GM19239 (cell line): ENCODE results near the gene ATXN1.

Experiments
- DNase-seq: peaks from one replicate; pipeline ENCODE4 v3.0.0; 2011; ENCODE audit warnings: low spot score; ENCODE audit not compliant: insufficient read length
- FAIRE-seq: peaks from 2 replicates; lab custom pipeline; 2011; peaks lifted over from hg19 to GRCh38; lab: Jason Lieb, UNC

The ATXN1 gene

DNA sequence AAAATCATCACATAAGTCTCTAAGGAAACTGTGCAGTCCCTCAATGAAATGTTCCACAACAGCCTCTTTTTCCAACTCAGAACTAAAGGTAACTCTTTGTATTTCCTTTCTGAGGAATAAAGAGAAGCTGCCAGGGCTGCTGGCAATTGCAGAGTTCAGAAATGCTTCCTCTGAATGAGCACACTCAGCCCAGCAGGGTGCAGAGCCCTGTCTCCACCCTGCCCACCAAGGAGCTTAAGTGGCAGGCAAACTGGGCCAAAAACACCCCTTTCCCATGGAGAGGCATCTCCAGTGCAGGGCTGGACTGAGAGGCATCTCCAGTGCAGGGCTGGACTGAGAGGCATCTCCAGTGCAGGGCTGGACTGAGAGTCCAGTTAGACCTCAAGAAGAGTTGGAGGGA, 267.5 kb downstream of the ATXN1 start:
- DNase-seq (no peak), FAIRE-seq (peak; percentile 89)

DNA sequence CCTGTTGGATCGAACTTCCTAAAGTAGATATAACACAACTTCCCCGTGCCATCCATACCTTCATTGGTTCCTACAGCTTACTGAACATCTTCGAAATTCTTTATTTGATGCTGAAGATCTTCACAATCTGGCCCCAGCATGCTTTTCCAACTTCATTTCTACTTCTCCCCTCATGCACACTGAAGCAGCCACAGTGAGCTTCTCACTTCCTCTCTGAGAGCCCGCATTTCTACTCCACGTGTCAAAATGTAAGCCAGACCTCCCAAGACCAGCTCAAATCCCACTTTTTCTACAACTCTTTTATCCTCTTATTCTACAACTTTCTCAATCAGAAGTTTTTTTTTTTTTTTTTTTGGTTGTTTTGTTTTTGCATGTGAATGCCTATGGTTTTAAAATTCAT, 268.1 kb downstream of the ATXN1 start:
- no peak for DNase-seq
- FAIRE-seq: peak; percentile 95

GRCh38 chr6:16491666-16492313, 269.5 kb downstream of the ATXN1 start:
- peak; percentile 81 for FAIRE-seq

DNA sequence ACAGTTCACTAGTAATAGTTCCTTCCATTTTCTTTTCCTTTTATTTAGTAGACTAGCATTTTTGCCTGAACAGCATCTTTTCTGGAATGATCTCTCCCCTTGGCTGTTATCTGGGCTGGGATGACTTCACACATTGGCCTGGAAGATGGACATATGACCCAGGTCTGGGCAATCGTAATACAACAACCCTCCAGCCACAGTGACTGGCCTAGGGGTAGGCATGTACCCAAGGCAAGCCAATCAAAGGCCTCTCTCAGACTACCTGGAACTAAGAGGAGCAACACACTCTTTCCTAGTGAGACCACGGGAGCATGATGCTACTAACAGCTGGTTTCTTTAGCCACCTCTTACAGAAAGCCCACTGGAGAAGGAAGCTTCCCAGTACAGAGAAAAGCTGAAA, 270.6 kb downstream of the ATXN1 start:
- no peak for DNase-seq
- FAIRE-seq: no peak

More at GRCh38 chr6:16491666-16492313, 269.5 kb downstream of the ATXN1 start:
- DNase-seq: no peak

GRCh38 chr6:16488813-16489212, 272.4 kb downstream of the ATXN1 start:
- DNase-seq (no peak), FAIRE-seq (no peak)

DNA sequence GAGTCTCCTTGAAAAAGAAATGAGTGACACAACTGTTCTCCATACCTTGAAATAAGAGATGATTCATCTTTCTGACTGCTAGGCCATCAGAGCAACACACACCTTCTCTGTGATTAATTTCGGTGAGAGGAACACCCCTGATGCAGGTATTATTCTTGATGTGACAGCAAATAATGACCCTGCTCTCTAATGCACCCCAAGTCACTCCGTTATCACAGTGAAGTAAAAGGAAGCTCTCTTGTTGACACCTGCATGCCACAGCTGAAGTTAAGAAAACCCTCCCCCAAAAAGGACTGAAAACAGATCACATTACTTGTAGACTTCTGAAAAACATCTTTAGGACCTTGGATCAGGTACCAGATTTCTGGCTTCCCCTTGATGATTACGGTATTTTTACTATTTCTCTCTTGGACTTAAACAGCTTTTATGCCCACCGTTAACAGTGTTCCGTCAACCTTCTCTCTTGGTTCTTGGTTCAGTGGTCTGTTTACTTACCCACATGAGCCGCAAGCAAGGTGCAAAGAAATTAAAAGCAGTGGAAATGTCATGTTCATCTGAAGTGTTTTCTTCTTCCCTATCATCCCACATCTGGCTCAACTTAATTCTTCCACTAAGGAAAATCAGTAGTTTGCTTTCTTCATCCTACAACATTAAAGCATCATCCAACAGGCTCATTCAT, 273.1 kb downstream of the ATXN1 start:
- DNase-seq (no peak), FAIRE-seq (peak; percentile 90)

GRCh38 chr6:16486661-16487060, 274.6 kb downstream of the ATXN1 start:
- no peak for FAIRE-seq

GRCh38 chr6:16483315-16483875, 277.9 kb downstream of the ATXN1 start:
- DNase-seq (no peak), FAIRE-seq (peak; percentile 84)

More at GRCh38 chr6:16486661-16487060, 274.6 kb downstream of the ATXN1 start:
- no peak for DNase-seq

GRCh38 chr6:16482702-16483314, 278.5 kb downstream of the ATXN1 start:
- FAIRE-seq: peak; percentile 88
- no peak for DNase-seq

DNA sequence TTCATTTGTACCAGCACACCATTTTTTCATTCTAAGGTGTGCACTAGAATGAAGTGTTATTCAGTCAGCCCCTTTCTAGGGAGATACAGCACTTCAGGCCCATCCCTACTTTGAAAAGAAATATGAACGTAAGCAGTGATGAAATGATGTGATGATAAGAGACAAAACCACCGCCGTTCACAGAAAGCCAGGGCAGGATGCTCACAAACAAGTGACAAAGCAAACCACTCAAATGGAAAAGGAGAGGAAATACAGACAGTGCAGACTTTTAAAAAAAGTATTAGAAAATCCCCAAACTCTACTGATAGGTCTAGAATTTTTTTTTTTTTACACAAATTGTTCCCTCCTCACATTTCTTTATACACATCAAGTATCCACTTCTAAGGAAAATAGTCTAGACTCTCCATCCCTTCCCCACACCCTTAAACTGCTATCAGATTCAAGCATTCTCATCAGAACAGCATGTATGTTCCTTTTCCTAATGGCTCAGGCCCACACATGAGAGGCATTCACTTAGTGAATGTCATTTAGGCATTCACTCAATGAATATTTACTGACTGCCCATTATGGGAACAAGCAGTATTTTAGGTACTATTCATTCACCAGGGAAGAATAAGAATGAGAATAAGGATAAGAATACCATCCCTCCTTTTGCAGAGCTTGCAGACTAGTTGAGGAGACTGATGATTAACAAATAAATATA, 279.4 kb downstream of the ATXN1 start:
- FAIRE-seq (peak; percentile 92), DNase-seq (no peak)

DNA sequence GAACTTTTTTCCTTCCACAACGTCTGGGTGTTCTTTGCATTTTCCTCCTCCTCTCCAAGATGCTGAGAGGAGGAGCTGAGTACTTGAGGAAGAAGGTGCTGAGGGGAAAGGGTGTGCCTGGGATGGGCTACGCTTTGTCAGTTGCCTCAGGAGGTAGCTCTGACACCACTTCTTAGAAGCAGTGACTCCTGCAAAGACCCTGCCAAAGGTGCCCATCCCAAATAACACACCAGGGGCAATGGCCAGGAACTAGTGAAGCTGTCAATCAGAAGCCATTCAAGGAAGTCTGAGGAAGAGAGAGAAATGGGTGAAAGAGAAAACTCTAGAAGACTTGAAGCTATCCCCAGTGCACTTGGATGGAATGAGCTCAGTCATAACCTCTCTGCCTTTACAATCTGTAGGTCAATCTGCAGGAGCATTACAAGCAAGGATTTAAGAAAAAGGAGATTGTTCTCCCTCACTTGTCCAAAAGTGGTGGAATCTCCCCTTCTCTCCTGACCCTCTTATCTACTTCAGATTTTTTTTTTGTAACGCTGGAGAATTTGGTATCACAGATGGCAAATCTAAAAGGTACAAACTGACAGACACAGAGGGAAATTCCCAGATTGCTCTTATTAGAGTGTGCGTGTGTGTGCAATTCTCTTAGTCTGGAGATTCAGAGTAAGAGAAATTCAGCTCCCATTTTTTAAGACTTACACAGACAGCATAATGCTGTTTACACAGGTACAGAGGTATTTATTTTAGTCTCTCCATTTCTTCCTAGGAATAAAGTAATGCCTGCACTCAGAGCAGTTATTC, 280.3 kb downstream of the ATXN1 start:
- FAIRE-seq (no peak), DNase-seq (no peak)

- FAIRE-seq: peak; percentile 68
- no peak for DNase-seq
Observed at GRCh38 chr6:16477367-16478149, 283.7 kb downstream of the ATXN1 start.

DNA sequence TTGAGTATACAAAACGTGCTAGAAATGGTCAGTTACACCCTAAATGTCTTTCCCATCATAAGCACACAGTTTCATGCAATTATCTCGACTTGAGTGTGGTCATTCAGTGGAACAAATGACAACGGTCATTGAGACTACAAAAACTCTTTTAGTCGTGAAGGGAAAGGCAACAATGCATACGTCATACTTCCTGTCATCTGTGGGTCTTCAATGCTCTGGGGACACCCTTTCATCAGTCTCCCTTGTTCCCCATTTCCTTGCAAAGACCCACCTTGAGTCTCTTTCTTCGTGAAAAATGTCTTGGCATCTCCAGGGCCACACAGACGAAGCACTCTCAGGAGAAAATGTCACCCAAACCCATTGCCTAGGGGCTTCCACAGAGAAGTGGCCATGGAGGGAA, 284.4 kb downstream of the ATXN1 start:
- FAIRE-seq (peak; percentile 90), DNase-seq (no peak)

DNA sequence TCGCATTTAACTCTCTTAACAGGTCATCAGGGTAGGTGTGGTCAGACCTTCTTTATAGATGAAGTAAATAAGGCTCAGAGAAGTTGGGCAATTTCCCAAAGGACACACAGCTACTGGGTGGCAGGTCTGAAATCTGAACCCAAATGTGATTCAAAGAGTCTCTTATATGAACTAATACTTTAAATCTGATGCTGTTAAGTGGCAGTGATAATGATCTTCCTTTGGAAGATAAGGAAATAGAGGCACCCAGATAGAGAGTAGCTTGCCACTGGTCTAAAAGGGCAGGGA, 285.8 kb downstream of the ATXN1 start:
- no peak for DNase-seq
- no peak for FAIRE-seq

DNA sequence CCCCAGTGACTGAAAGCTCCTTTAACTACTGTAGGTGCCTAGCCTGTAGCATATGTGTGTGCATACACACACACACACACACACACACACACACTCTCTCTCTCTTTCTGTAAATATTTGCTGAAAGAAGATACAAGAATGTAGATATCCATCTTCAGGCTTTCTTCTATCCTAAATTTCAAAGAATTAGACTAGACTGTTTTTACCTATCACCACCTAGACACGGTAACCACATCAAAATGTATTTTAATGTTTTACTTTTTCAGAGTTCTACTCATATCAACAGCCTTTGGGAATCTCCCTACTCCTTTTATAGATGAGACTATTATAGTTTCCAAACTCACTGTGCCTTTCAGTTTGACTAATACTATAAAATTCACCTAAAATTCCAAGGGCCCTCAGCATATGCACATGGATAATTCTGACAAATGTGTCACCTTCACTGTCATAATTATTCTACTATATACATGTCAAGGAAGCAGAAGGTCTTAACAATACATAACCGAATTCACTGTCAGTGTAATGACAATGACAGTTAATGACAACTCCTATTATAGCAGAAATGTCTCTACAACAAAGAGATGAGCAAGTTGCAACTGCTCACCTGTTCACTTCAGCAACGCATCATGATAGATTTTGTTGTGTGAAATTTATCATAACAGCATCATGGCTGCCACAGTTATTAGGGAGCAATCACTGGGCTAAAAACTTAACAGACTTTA, 286.3 kb downstream of the ATXN1 start:
- DNase-seq (no peak), FAIRE-seq (peak; percentile 93)

GRCh38 chr6:16473908-16474771, 287.1 kb downstream of the ATXN1 start:
- DNase-seq: no peak
- FAIRE-seq: no peak

GRCh38 chr6:16473184-16473907, 287.9 kb downstream of the ATXN1 start:
- DNase-seq: no peak
- FAIRE-seq: no peak
